Measurements from ENCODE around the gene SMYD2. TPM values are rescaled to one million over a fixed set of nuclear protein-coding genes. Genes with fewer than 3 reads are reported as not detected.

SMYD2 gene
- total RNA-seq, 1 experiment from 2014 or later: 6.4 TPM

DNA sequence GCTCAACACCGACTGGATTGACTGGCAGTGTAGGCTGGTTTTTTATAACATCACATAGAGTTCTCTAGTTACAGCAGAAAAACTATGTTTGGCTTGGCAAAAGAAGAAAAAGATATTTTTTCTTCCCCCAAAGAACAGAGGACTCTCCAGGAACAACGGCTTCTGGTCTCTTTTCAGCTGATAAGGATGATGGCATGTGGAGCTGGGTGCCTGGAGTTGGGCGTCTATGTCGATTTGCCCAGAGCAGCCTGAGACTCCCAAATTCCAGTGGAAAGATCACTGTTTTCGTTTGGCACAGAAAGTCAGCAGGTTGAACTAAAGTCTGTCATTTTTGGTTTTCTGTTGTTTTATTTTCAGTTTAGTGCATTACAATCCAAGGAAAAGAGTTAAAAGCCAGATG is 91.1 kb downstream of the SMYD2 start:
- Mint-ChIP-seq H3K27ac (0 out of 2 replicates have a peak overlapping the region, but pooled peaks have one; percentile 17), H3K4me1 (peaks cover 13% of the 10 kb centered on the region), H3K27me3 (ENCODE audit: low read depth) (no peaks in the 10 kb centered on the region), H3K9me3 (no peaks in the 10 kb centered on the region), H3K36me3 (peaks cover 26% of the 10 kb centered on the region), H3K4me3 (no peak overlapping the region)
- TF ChIP-seq, protein P1, sequence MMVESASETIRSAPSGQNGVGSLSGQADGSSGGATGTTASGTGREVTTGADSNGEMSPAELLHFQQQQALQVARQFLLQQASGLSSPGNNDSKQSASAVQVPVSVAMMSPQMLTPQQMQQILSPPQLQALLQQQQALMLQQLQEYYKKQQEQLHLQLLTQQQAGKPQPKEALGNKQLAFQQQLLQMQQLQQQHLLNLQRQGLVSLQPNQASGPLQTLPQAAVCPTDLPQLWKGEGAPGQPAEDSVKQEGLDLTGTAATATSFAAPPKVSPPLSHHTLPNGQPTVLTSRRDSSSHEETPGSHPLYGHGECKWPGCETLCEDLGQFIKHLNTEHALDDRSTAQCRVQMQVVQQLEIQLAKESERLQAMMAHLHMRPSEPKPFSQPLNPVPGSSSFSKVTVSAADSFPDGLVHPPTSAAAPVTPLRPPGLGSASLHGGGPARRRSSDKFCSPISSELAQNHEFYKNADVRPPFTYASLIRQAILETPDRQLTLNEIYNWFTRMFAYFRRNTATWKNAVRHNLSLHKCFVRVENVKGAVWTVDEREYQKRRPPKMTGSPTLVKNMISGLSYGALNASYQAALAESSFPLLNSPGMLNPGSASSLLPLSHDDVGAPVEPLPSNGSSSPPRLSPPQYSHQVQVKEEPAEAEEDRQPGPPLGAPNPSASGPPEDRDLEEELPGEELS (CRISPR knock-in tag; IDR thresholded peaks at IDR 0.05): no peak
- TF ChIP-seq TEAD4 (CRISPR knock-in tag; IDR thresholded peaks at IDR 0.05) (no peak), NFATC4 (CRISPR knock-in tag; IDR thresholded peaks at IDR 0.05) (no peak), ZNF232 (CRISPR knock-in tag; IDR thresholded peaks at IDR 0.05) (no peak), NFE2L1 (CRISPR knock-in tag; IDR thresholded peaks at IDR 0.05) (no peak), PRRX2 (CRISPR knock-in tag; IDR thresholded peaks at IDR 0.05) (no peak), TP53 (CRISPR knock-in tag; IDR thresholded peaks at IDR 0.05) (no peak), TCF7 (CRISPR knock-in tag; IDR thresholded peaks at IDR 0.05; ENCODE audit: low read depth) (no peak), SP1 (CRISPR knock-in tag; conservative IDR thresholded peaks at IDR 0.05) (no peak), SMAD4 (CRISPR knock-in tag; IDR thresholded peaks at IDR 0.05) (no peak)
- TF ChIP-seq, protein P2, sequence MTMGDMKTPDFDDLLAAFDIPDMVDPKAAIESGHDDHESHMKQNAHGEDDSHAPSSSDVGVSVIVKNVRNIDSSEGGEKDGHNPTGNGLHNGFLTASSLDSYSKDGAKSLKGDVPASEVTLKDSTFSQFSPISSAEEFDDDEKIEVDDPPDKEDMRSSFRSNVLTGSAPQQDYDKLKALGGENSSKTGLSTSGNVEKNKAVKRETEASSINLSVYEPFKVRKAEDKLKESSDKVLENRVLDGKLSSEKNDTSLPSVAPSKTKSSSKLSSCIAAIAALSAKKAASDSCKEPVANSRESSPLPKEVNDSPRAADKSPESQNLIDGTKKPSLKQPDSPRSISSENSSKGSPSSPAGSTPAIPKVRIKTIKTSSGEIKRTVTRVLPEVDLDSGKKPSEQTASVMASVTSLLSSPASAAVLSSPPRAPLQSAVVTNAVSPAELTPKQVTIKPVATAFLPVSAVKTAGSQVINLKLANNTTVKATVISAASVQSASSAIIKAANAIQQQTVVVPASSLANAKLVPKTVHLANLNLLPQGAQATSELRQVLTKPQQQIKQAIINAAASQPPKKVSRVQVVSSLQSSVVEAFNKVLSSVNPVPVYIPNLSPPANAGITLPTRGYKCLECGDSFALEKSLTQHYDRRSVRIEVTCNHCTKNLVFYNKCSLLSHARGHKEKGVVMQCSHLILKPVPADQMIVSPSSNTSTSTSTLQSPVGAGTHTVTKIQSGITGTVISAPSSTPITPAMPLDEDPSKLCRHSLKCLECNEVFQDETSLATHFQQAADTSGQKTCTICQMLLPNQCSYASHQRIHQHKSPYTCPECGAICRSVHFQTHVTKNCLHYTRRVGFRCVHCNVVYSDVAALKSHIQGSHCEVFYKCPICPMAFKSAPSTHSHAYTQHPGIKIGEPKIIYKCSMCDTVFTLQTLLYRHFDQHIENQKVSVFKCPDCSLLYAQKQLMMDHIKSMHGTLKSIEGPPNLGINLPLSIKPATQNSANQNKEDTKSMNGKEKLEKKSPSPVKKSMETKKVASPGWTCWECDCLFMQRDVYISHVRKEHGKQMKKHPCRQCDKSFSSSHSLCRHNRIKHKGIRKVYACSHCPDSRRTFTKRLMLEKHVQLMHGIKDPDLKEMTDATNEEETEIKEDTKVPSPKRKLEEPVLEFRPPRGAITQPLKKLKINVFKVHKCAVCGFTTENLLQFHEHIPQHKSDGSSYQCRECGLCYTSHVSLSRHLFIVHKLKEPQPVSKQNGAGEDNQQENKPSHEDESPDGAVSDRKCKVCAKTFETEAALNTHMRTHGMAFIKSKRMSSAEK (CRISPR knock-in tag; IDR thresholded peaks at IDR 0.05; ENCODE audit: borderline replicate concordance): no peak
- TF ChIP-seq, protein P3, sequence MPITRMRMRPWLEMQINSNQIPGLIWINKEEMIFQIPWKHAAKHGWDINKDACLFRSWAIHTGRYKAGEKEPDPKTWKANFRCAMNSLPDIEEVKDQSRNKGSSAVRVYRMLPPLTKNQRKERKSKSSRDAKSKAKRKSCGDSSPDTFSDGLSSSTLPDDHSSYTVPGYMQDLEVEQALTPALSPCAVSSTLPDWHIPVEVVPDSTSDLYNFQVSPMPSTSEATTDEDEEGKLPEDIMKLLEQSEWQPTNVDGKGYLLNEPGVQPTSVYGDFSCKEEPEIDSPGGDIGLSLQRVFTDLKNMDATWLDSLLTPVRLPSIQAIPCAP (CRISPR knock-in tag; IDR thresholded peaks at IDR 0.05): no peak
- ChIA-PET POLR2A (no interaction called here), CTCF (interaction anchor here (1.7 to 2.3 kb wide), 2 partner anchors 22 to 40 kb away, joined by 6 to 8 read pairs; no protein-coding TSS in a partner anchor)
- ATAC-seq: no peak
- no peak for DNase-seq (ENCODE audit: low spot score)

DNA sequence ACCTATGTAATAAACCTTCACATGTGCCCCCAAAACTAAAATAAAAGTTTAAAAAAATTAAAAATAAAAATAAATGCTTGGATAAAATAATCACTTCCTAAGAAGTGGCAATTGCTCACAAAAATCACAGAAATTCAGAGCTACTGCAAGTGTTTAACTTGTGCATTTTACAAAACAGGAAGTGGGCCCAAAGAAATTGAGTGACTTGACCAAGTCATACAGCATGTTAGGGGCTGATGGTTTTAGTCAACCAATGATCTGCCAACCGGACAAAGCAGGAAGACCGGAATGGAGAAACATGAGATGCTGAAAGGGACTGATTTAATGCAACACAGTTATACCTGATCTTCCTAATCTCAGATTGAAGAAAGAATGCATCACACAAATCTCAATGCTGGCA is 96.5 kb downstream of the SMYD2 start:
- H3K4me1 Mint-ChIP-seq: peaks cover 28% of the 10 kb centered on the region
- ATAC-seq (no peak), DNase-seq (ENCODE audit: low spot score) (no peak)
- no peaks in the 10 kb centered on the region for H3K27me3 Mint-ChIP-seq (ENCODE audit: low read depth)
- POLR2A ChIA-PET: no interaction called here
- no peaks in the 10 kb centered on the region for H3K9me3 Mint-ChIP-seq
- H3K27ac Mint-ChIP-seq: no peak overlapping the region
- CTCF ChIA-PET: interaction anchor here (1.3 kb wide), 1 partner anchor 44 kb away, joined by 4 read pairs; no protein-coding TSS in a partner anchor
- H3K4me3 Mint-ChIP-seq: no peak overlapping the region
- peaks cover 24% of the 10 kb centered on the region for H3K36me3 Mint-ChIP-seq
- TF ChIP-seq, protein P1 (CRISPR knock-in tag; IDR thresholded peaks at IDR 0.05): no peak
- TF ChIP-seq NR2C2 (CRISPR knock-in tag; IDR thresholded peaks at IDR 0.05): no peak
- TF ChIP-seq, protein P4, sequence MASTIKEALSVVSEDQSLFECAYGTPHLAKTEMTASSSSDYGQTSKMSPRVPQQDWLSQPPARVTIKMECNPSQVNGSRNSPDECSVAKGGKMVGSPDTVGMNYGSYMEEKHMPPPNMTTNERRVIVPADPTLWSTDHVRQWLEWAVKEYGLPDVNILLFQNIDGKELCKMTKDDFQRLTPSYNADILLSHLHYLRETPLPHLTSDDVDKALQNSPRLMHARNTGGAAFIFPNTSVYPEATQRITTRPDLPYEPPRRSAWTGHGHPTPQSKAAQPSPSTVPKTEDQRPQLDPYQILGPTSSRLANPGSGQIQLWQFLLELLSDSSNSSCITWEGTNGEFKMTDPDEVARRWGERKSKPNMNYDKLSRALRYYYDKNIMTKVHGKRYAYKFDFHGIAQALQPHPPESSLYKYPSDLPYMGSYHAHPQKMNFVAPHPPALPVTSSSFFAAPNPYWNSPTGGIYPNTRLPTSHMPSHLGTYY (CRISPR knock-in tag; IDR thresholded peaks at IDR 0.05): no peak
- TF ChIP-seq, protein P5, sequence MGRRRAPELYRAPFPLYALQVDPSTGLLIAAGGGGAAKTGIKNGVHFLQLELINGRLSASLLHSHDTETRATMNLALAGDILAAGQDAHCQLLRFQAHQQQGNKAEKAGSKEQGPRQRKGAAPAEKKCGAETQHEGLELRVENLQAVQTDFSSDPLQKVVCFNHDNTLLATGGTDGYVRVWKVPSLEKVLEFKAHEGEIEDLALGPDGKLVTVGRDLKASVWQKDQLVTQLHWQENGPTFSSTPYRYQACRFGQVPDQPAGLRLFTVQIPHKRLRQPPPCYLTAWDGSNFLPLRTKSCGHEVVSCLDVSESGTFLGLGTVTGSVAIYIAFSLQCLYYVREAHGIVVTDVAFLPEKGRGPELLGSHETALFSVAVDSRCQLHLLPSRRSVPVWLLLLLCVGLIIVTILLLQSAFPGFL (CRISPR knock-in tag; IDR thresholded peaks at IDR 0.05; ENCODE audit: borderline replicate concordance): no peak
- TF ChIP-seq ZNF396 (CRISPR knock-in tag; IDR thresholded peaks at IDR 0.05; ENCODE audit: borderline replicate concordance): no peak
- no peak for TF ChIP-seq CREM (CRISPR knock-in tag; IDR thresholded peaks at IDR 0.05)
- no peak for TF ChIP-seq ETV6 (CRISPR knock-in tag; IDR thresholded peaks at IDR 0.05)
- TF ChIP-seq, protein P6, sequence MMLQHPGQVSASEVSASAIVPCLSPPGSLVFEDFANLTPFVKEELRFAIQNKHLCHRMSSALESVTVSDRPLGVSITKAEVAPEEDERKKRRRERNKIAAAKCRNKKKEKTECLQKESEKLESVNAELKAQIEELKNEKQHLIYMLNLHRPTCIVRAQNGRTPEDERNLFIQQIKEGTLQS (CRISPR knock-in tag; conservative IDR thresholded peaks at IDR 0.05): no peak
- TF ChIP-seq, protein P7, sequence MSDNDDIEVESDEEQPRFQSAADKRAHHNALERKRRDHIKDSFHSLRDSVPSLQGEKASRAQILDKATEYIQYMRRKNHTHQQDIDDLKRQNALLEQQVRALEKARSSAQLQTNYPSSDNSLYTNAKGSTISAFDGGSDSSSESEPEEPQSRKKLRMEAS (CRISPR knock-in tag; IDR thresholded peaks at IDR 0.05): no peak
- TF ChIP-seq TP53 (CRISPR knock-in tag; IDR thresholded peaks at IDR 0.05): no peak
- no peak for TF ChIP-seq ZNF416 (CRISPR knock-in tag; IDR thresholded peaks at IDR 0.05)
- TF ChIP-seq FOXJ3 (CRISPR knock-in tag; IDR thresholded peaks at IDR 0.05; ENCODE audit: borderline replicate concordance): no peak
- no peak for TF ChIP-seq NR3C1 (CRISPR knock-in tag; conservative IDR thresholded peaks at IDR 0.05; ENCODE audit: low read depth)
